Skeletal muscle satellite cell (primary cell): ENCODE results near the gene TNP1. TPM values are rescaled to one million over a fixed set of nuclear protein-coding genes. Genes with fewer than 3 reads are reported as not detected.

Experiments used
- H3K27me3 ChIP-seq: 2 replicates; pipeline ENCODE4 v1.7.0; 2013; ENCODE audit warnings: low read length; ENCODE audit not compliant: control insufficient read depth, insufficient read depth
- H3K36me3 ChIP-seq: 2 replicates; pipeline ENCODE4 v1.7.0; 2013; ENCODE audit warnings: mild to moderate bottlenecking, control low read depth, low read length; ENCODE audit not compliant: insufficient read depth
- H3K4me1 ChIP-seq: 2 replicates; pipeline ENCODE4 v1.7.0; 2013; ENCODE audit warnings: low read length; ENCODE audit not compliant: control insufficient read depth, insufficient read depth
- H3K4me2 ChIP-seq: 2 replicates; pipeline ENCODE4 v1.7.0; 2013; ENCODE audit warnings: mild to moderate bottlenecking, low read length
- H3K4me3 ChIP-seq: 2 replicates; pipeline ENCODE4 v1.7.0; 2013; ENCODE audit warnings: low read length
- H3K9ac ChIP-seq: 2 replicates; pipeline ENCODE4 v1.7.0; 2013; ENCODE audit warnings: mild to moderate bottlenecking, low read depth, low read length, moderate library complexity
- H3K9me3 ChIP-seq: replicated peaks from 2 replicates; pipeline ENCODE4 v1.7.0; 2013; ENCODE audit warnings: mild to moderate bottlenecking, control low read depth, low read length
- total RNA-seq: library from RNA; depleted of rRNA; stranded (reverse); fragments of >200 nt; gene quantifications from 2 replicates; pipeline ENCODE4 v1.2.3, GENCODE V29; 2012; rRNA removed

Gene TNP1, protein sequence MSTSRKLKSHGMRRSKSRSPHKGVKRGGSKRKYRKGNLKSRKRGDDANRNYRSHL
- total RNA-seq, result not detected in 2 replicates

DNA sequence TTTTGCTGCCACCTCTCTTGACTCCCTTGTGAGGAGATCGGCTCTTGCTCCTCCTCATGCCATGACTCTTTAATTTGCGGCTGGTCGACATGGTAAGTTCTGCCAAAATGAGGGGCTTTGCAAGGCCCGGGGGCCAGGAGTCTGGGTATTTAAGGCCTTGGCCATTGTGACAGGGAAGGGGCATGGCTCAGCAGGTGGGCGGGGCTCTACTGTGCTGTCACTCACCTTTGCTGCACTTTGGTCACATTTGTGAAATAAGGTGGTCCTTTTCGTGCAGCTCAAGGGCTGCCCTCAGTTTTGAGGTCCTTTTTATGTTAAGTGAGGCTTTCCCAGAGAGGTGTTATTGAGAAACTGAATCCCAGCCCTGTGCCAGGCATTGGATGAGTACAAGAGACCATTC lies at the start of gene TNP1:
Gene TNP1 (minus strand): TSS at position 121 of the 400 bp plus-strand sequence. CDS start 30 bp downstream, at position 91.
- H3K27me3 ChIP-seq, result peaks cover 15% of the 10 kb centered on the region
- no peaks in the 10 kb centered on the region for H3K9me3 ChIP-seq
- H3K4me3 ChIP-seq, result no peak within 1 kb of the TSS
- no peak within 1 kb of the TSS for H3K4me2 ChIP-seq
- no peak within 1 kb of the TSS for H3K9ac ChIP-seq
- peaks cover 8% of the 10 kb centered on the region for H3K4me1 ChIP-seq
- no peaks in the 10 kb centered on the region for H3K36me3 ChIP-seq

DNA sequence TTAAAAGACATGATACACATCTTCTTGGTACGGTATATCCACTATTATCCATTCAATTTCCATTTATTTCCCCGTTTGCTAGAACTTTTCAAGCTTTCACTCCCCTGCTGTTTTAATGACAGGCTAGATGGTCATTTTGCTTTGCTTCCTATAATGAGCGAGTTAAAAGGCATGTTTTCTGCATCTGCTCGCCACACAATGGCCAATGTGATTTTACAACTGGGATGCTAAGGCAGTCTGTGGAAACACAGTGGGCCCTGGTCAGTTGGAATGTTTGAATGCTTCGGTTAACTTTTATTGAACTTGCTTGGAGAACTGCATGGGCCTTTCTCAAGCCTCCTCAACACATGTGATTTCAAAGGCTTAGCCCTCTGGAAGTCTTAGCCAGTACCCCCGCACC lies 48.4 kb upstream of the TNP1 start:
- Histone ChIP-seq H3K4me1 (no peaks in the 10 kb centered on the region), H3K27me3 (no peaks in the 10 kb centered on the region), H3K9ac (no peak overlapping the region), H3K36me3 (no peaks in the 10 kb centered on the region), H3K4me3 (no peak overlapping the region), H3K4me2 (no peak overlapping the region), H3K9me3 (no peaks in the 10 kb centered on the region)

DNA sequence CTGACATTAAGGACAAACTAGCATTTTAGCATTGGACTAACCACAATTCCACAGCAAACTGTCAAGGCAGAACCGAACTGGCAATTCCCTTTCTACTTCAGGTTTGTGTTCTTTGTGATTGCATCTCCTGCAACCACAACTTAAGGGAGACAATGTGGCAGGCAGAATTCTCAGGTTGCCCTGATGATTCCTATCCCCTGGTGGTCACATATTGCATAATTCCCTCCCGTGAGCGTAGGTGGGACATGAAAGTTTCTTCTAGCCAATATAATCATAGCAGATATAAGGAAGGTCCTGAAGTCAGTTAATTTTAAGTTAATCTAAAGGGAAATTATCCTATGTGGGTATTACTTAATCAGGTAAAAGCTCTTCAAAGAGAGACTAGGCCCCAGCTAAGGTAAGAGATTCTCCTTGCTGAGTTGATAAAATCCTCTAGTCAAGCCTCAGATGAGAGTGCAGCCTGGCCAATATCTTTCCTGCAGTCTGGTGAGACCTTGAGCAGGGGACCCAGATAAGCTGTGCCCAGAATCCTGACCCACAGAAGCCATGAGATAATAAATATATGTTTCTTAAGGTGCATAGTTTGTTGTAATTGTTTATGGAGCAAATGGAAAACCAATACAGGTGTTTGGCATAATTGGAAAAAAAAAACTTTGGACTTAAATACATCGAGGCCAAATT lies 45.9 kb upstream of the TNP1 start:
- no peak overlapping the region for H3K4me3 ChIP-seq
- no peak overlapping the region for H3K9ac ChIP-seq
- no peaks in the 10 kb centered on the region for H3K9me3 ChIP-seq
- no peaks in the 10 kb centered on the region for H3K36me3 ChIP-seq
- H3K4me2 ChIP-seq, result no peak overlapping the region
- no peaks in the 10 kb centered on the region for H3K27me3 ChIP-seq
- H3K4me1 ChIP-seq, result no peaks in the 10 kb centered on the region

DNA sequence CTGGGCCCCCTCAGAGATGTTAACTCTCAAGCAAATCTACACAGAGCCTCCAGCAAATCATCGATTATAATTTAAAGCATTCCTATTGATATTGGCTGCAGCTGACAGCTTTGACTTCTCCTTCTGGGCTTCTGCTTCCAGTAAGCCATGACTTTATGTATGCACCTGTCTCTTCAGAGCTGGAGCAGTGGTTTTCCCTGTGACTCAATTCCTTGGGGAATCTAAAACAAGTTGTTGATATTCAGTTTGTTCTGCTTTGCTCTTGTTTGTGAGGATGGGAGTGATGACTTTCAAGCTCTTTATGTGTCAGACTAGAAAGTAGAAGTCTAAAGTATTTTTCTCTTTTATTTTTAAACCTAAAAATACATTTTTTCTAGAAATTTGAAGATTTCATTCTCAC lies 45.1 kb upstream of the TNP1 start:
- Histone ChIP-seq H3K4me3 (no peak overlapping the region), H3K27me3 (no peaks in the 10 kb centered on the region)

DNA sequence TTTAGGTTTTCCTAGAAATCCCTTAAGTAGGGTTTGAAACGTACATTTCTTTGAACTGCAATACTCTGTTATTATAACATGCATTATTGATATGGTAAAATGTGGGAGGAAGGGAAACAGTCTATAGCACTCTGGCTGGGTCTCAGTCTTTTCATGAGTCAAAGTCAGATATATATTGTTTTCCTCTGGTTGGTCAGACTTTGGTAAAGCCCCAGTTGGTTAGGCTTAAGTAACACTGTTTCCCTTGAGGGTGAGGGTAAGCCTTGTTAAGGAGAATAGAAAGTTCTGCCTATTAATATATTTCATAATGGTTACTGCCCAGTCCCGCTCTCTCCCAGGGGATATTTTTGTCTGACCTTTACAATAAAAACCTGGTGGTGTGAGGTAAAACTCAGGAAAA lies 44.7 kb upstream of the TNP1 start:
- H3K9ac ChIP-seq, result no peak overlapping the region
- H3K4me2 ChIP-seq, result no peak overlapping the region
- no peaks in the 10 kb centered on the region for H3K36me3 ChIP-seq
- no peaks in the 10 kb centered on the region for H3K27me3 ChIP-seq
- no peaks in the 10 kb centered on the region for H3K4me1 ChIP-seq
- H3K9me3 ChIP-seq, result no peaks in the 10 kb centered on the region
- H3K4me3 ChIP-seq, result no peak overlapping the region

More for the DNA sequence above, 45.1 kb upstream of the TNP1 start:
- Histone ChIP-seq H3K9ac (no peak overlapping the region), H3K9me3 (no peaks in the 10 kb centered on the region), H3K36me3 (no peaks in the 10 kb centered on the region), H3K4me2 (no peak overlapping the region), H3K4me1 (no peaks in the 10 kb centered on the region)

DNA sequence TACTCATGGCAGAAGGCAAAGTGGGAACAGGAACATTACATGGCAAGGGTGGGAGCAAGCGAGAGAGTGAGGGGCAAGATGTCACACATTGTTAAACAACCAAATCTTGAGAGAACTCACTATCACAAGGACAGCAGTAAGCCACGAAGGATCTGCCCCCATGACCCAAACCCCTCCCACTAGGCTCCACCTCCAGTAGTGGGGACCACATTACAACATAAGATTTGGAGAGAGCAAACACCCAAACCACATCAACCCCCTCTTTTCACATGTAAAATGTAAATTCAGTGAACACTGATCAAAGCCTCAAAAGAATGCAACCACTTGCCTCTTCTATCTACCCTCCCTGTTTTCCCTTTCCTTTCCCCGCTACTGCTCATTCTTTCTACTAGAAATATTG lies 43.6 kb upstream of the TNP1 start:
- Histone ChIP-seq H3K27me3 (no peaks in the 10 kb centered on the region), H3K4me3 (no peak overlapping the region), H3K4me1 (no peaks in the 10 kb centered on the region), H3K9ac (no peak overlapping the region), H3K36me3 (no peaks in the 10 kb centered on the region), H3K9me3 (no peaks in the 10 kb centered on the region), H3K4me2 (no peak overlapping the region)

DNA sequence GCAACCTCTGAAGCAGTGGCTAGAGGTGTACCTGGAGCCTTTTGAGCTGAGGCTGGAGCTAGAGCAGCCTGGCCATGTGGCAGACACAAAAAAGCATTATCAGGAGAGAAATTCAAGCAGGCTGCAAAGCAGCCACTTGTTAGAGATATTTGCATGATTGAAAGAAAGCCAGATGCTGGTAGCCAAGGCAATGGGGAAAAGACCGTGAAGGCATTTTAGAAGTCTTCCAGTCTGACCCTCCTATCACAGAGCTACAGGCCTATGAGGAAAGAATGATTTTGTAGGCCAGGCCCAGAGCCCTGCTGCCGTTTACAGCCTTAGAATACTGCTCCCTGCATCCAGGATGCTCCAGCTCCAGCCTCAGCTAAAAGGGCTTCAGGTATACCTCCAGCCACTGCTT lies 41.4 kb upstream of the TNP1 start:
- H3K4me2 ChIP-seq, result no peak overlapping the region
- H3K4me1 ChIP-seq, result no peaks in the 10 kb centered on the region
- no peak overlapping the region for H3K4me3 ChIP-seq
- H3K36me3 ChIP-seq, result no peaks in the 10 kb centered on the region
- no peaks in the 10 kb centered on the region for H3K9me3 ChIP-seq
- no peaks in the 10 kb centered on the region for H3K27me3 ChIP-seq
- no peak overlapping the region for H3K9ac ChIP-seq

DNA sequence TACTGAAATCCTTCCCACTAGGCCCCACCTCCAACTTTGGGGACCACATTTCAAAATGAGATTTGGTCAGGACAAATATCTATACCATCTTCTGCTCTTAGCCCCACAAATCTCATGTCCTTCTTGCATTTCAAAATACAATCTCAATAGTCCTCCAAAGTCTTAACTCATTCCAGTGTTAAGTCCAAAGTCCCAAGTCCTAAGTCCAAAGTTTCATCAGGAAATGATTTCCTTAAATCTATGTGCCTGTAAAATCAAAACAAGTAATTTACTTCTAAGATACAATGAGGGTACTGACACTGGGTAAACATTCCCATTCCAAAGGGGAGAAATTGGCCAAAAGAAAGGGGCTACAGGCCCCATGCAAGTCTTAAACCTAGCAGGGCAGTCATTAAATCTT lies 40.5 kb upstream of the TNP1 start:
- no peaks in the 10 kb centered on the region for H3K4me1 ChIP-seq
- no peak overlapping the region for H3K9ac ChIP-seq
- no peaks in the 10 kb centered on the region for H3K27me3 ChIP-seq
- no peak overlapping the region for H3K4me2 ChIP-seq
- no peaks in the 10 kb centered on the region for H3K36me3 ChIP-seq
- no peak overlapping the region for H3K4me3 ChIP-seq
- no peaks in the 10 kb centered on the region for H3K9me3 ChIP-seq

DNA sequence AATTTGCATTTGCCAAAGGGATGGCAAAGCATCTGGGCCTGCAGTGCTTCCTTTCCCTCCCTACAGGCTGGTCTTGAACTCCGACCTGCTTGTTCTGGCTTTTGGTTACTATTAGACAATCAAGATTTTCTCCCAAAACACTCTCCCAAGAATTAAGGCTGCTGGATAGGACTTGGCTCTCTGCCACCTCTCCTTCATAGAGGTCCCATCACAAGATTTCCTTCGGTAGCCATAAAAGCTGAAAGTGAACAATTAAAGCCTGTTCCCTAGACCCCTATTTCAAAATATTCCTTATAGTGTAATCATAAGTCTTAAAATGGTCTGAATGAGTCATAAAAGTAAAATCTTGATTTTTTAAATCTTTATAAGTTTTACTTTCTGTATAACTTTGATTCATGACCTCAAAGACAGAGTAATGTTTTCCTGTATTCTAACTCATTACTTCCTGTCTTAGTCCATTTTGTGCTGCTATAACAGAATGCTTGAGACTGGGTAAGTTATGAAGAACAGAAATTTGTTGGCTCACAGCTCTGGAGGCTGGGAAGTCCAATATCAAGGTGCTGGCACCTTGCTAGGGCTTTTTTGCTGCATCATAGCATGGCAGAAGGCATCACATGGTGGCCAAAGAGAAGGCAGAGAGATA lies 37.8 kb upstream of the TNP1 start:
- Histone ChIP-seq H3K4me2 (no peak overlapping the region), H3K27me3 (peaks cover 3% of the 10 kb centered on the region), H3K36me3 (no peaks in the 10 kb centered on the region), H3K9ac (no peak overlapping the region), H3K4me1 (no peaks in the 10 kb centered on the region), H3K9me3 (no peaks in the 10 kb centered on the region), H3K4me3 (no peak overlapping the region)

DNA sequence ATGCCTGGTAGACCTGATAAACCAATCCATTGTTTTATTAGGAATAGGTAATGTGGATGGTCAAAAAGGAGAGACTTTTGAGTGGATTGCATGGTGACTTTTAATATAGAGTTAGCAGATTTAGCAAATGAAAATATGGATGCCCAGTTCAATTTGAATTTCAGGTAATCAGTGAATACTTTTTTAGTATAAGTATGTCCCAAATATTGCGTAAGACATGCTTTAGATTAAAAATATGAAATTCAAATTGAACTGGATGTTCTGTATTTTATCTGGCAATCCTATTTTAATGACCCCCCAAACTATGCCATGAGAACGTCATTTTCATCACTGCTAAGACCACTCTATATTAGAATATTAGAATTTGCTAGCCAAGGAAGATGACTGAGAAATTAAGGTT lies 30.3 kb upstream of the TNP1 start:
- no peak overlapping the region for H3K4me3 ChIP-seq

DNA sequence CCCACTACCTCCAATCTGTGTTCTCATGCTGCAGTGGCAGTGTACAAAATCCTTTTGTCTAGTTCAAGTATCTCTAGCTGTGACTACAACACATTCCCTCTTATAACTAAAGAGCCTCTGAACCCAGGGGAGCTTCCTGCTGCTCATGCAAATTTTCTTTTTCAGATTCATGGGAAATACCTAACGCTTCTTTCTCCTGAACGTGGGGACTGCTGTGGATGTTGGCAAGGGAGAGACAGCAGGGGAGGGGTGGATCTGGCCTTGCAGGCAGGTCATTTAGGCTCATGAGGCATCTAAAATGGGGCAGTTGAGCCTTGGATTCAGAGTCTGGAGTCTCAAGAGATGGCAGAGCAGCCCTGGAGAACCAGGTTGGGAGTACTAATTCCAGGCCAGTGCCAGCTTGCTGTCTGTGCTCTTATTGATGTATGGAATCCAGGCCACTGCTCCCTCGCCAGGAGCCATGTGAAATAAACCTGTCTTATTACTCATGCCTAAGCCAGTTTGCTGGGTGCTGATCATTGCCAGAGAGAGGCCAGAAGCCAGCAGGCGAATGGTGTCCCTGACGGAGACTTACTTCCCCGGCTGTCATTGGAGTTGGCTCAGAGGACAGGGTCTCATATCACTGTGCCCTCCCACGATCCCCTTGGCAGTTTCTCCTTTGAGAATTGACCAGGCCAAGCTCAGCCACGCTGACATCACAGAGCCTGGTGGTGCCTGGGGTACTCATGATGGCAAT lies 29.2 kb upstream of the TNP1 start:
- Histone ChIP-seq H3K9me3 (no peaks in the 10 kb centered on the region), H3K27me3 (peaks cover 60% of the 10 kb centered on the region), H3K9ac (no peak overlapping the region), H3K4me2 (no peak overlapping the region), H3K36me3 (no peaks in the 10 kb centered on the region), H3K4me1 (no peaks in the 10 kb centered on the region), H3K4me3 (no peak overlapping the region)

More for the DNA sequence above, 30.3 kb upstream of the TNP1 start:
- Histone ChIP-seq H3K27me3 (peaks cover 53% of the 10 kb centered on the region), H3K9me3 (no peaks in the 10 kb centered on the region), H3K36me3 (no peaks in the 10 kb centered on the region), H3K9ac (no peak overlapping the region), H3K4me1 (no peaks in the 10 kb centered on the region), H3K4me2 (no peak overlapping the region)
